ENCODE data around the gene ARL17B. TPM values are rescaled to one million over a fixed set of nuclear protein-coding genes. Genes with fewer than 3 reads are reported as not detected.

The ARL17B gene
- 4.5 to 8.3 TPM (median 6.5 TPM) in 5 replicates for total RNA-seq (2022; extraction: Qiagen RNA extraction; ENCODE audit: low read depth)

DNA sequence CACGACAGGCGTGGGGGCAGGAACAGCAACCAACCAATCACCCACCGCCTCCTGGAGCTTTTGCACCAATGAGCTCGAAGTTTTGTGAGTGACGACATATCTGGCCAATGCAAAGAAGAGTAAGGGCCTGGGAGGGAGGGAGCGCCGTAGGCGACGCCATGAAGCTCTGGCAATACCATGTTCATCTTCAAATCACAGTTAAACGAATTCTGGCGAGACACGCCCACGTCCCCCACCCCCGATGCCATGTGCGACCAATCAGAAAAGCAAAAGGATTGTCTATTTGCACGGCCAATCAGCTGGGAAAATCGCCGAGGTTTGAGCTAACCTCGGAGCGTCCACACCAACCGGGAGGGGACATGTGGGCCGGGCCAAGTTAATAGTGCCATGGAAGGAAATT lies at the start of gene ARL17B:
TSS of gene ARL17B (minus strand) at position 12 of the 400 bp plus-strand sequence. CDS start 3,369 bp downstream, outside the sequence.

DNA sequence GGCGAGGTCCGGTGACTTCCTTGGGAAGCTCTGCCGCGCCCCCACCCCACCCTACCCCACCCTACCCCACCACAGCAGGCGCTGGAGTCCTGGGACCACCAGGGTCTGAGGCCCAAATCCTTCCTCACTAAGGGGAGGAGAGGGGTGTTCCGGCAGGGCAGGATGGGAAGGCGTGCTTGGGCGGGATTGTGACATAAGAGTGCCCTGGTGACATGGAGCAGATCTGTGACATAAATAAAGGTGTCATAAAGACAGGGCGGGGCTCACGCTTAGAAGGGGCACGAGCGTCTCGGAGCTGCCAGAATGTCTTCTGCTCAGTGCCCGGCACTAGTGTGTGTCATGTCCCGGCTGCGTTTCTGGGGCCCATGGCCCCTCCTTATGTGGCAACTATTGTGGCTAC lies 66.7 kb downstream of the ARL17B start, which contains the start of gene LRRC37A:
TSS of gene LRRC37A (plus strand) at position 301 of the 400 bp plus-strand sequence. CDS start at position 304, 3 bp downstream.

Other genes with a start within 250 kb of the ARL17B start
- 20.7 to 27.7 TPM (median 25.0 TPM) in 5 replicates for gene KANSL1, start 168.3 kb downstream of the ARL17B start, total RNA-seq (2022; extraction: Qiagen RNA extraction; ENCODE audit: low read depth)
- 0.79 to 0.99 TPM (median 0.83 TPM) in 5 replicates for gene LRRC37A, start 66.6 kb downstream of the ARL17B start, total RNA-seq (2022; extraction: Qiagen RNA extraction; ENCODE audit: low read depth)
- gene LRRC37A2, start 150.7 kb upstream of the ARL17B start, total RNA-seq (2022; extraction: Qiagen RNA extraction; ENCODE audit: low read depth), result 2.3 to 3.8 TPM (median 3.4 TPM) in 5 replicates
- 1.9 to 4.5 TPM (median 3.8 TPM) in 5 replicates for gene ARL17A, start 217.9 kb upstream of the ARL17B start, total RNA-seq (2022; extraction: Qiagen RNA extraction; ENCODE audit: low read depth)
- gene NSF, start 228.9 kb upstream of the ARL17B start, total RNA-seq (2022; extraction: Qiagen RNA extraction; ENCODE audit: low read depth), result 18.2 to 22.2 TPM (median 20.2 TPM) in 5 replicates

All from A549 treated with GW870086 at 1 μM for 4 hours (cell line).